GM19239 (cell line): ENCODE measurements around the gene SOX6.
"Not testable (repeated sequence)": the region's sequence is repeated elsewhere in the genome, so short reads cannot be mapped to it uniquely, and the experiment has no call there.

ENCODE experiments used
- DNase-seq: peaks from one replicate; pipeline ENCODE4 v3.0.0; 2011; ENCODE audit warnings: low spot score; ENCODE audit not compliant: insufficient read length
- FAIRE-seq: peaks from 2 replicates; lab custom pipeline; 2011; peaks lifted over from hg19 to GRCh38; lab: Jason Lieb, UNC

SOX6 gene

DNA sequence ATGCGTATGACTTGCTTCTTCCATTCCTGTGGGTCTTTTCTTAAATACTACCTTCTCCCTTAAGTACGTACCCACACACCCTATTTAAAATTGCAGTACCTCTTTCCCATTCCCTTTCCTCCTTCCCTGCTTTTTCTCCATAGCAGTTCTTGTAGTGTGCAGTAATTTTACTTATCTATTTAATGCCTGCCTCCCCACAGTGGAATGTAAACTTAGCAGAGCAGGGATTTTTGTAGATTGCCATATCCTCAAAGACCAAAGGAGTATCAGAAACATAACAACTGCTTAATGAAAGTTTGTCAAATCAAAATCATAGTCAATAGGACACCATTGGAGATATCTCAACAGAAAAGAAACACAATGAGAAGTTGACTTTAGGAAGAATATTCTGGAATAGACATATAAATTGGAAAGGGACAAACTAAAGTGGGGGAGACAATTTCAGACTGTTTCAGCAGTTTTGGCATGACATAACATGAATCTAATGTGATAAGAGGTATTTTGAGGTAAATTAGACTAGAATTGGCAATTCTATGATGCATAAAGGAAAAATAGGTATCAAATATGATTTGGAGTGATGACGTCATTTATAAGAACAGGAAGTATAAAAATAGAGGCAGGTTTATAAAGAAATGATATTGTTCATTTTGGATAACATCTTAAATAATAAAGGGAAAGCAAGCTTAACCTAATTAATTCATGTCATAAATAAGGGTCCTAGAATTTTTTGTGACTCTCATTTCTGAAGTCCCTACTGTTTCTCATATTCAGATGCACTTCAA lies 188.4 kb downstream of the SOX6 start:
- FAIRE-seq = no peak
- DNase-seq = no peak

DNA sequence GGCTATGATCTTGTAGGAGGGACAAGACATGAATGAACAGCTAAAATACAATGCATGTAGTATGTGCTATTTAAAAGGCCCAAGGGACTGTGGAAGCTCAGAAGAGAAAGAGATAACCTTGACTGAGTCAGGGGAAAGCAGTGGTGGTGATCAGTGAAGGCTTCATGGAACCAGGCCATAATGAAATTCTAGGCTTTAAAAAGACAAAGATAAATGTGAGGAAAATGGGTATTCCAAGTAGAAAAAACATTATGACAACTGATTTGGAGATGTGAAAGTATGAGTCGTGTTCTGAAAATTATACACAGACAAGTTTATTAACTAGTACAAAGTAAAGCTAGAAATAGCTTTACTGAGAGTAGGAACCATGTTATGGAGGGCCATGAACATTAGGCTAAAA lies 189.8 kb downstream of the SOX6 start:
- FAIRE-seq = no peak

DNA sequence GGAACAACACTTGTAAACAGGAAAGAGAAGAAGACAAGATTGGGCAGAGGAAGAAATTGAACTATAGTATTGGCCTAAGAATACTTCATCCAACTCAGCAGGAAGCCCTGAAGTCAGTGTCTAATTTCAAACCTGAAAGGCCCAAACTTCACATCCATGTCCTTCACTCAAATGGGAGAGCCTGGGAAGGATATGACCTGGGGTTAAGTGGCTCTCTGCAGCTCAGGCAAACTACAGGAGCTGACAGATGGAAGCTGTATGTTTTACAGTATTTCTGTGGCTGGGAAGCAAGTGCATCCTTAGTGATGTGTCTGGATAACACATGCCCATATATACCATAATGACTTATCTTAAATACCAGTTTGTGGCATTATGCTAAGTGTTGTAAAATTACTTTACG lies 196.2 kb downstream of the SOX6 start:
- FAIRE-seq = no peak
- no peak for DNase-seq

More for the DNA sequence above, 189.8 kb downstream of the SOX6 start:
- no peak for DNase-seq

DNA sequence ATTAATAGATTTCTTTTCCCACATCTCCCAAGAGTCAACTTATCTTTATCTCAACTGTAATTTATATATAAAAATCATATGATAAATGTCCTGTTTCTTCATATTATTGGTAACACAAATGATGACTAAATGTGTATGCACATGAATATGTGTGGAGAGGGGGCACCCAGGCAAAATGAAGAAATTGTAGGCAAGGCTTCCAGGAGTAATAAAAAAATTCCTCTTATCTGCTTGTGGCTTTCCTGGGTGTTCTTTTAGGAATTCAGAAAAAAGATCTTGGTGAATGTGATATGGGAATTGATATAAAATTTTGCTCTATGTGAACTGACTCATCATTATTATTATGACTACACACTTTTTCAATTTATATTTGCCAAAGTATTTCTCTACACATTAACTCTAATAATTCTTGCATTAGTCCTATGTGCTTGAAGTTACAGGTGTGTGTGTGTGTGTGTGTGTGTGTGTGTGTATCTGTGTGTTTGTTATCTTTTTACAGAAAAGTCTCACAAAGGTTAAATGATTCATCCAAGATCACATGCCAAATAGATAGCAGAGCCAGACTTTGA lies 197.8 kb downstream of the SOX6 start:
- FAIRE-seq (no peak), DNase-seq (no peak)

DNA sequence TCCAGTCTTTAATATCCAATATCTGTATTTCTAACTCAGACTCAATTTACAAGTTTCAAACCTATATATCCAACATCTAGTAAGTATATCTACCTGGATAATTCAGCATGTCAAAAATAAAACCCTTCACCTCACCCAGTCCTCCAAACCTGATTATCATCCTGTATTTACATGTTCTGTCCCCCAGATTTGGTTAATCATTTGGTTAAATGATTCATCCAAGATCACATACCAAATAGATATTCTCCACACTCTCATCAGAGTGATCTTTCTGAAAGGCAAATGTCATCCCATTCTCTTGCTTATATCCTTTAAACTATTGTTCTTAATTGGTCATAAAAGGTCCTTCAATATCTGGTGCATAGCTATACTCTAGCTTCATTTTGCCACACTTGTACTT lies 199.0 kb downstream of the SOX6 start:
- FAIRE-seq = no peak
- no peak for DNase-seq

DNA sequence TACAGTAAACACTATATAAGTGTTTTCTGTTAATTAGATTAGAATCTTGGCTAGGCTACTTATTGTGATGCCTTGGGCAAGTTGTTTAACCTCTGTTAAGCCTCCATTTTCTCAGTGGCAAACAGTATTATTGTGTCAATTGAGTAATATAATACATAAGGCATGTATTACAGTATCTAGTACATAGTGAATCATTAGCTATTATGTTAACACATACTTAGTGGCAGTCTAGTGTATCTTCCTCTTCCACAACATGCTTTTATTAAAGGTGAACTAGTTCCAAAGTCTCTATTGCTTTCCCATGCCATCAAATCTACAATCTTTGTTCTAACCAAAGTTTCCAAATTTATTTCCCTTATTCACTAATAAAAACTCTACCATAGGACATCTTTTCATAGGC lies 200.9 kb downstream of the SOX6 start:
- DNase-seq (no peak), FAIRE-seq (no peak)

DNA sequence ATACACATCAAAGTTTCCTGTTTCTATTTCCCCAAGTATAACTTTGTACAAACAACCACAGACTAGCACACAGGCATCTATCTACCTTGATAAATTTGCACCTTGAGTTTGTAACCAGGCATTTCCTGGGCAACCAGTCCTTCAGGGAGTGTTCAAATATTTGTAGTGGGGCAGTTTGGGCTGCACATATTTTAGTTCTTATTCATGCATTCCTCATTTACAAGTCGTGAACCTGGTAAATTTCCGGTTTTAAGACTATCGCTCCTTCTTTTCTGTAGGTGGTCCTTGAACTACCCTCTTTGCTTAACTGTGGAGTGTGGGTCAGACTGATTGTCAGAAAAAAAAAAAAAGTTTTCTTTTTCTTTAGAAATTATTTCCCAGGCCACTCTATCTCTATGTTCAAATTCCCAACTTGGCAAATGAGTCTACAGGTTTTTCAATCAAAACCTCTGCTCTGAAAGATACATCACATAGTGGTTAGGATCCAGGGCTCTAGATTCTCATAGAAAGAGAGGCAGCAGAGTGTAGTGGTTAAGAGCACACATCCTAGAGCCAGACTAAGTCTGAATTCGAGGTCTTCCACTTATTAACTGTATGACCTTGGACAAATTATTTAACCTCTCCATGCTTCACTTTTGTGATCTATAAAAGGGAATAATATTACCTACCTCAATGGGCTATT lies 201.5 kb downstream of the SOX6 start:
- FAIRE-seq (no peak), DNase-seq (no peak)

DNA sequence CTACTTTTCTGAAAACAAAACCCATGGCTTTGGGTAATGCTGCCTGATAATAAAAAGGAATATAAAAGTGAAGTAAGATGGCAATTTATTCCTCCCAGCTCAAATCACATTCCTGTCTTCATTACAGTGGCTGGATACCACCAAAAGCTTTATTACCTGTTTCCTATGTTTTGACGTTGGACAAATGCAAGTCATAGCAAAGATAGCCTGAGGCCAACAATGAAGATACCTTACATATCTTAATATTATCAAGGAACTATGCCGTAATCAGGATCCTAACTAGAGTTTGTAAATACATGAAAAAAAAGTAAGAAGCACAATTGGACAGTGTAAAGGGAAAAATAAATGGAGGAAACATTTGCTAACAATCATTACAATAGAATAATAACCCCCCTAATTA lies 202.4 kb downstream of the SOX6 start:
- FAIRE-seq = no peak
- DNase-seq = no peak

DNA sequence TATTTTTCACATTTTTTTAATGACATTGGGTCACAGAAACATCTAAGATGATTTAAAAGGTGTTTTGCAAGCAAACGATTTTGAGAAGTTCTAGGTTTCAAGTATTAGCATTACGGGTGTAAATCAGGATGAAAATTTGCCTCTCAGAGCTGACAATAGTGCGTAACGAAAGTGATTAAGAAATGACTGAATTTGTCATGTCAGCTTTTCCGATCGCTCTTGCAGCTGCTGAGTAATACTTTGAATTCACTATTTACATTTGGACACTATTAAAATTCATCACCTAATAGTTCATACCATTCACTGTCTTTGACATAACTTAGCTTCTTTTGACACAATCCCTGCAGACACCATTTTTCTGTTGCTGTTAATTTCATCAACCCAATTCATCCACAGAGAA lies 205.2 kb downstream of the SOX6 start:
- FAIRE-seq = no peak
- no peak for DNase-seq

DNA sequence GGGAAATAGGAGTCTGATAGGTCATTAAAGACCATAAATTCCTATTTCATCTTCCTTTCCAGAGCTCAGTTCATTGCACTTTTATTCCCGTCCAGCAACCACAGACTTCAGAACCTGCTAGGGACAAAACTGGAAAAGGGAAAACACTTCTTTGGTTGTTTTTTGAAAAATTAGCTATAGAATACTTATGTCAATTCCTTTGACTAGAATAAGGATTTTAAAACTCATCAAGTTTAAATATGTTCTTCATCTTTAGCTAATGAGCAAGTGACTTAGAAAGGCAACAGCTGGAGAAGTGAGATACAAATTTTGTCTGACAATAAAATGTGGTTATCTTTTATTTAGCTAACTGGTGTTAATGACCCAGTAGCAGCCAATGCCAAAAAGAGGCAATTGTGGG lies 206.9 kb downstream of the SOX6 start:
- no peak for DNase-seq
- no peak for FAIRE-seq

DNA sequence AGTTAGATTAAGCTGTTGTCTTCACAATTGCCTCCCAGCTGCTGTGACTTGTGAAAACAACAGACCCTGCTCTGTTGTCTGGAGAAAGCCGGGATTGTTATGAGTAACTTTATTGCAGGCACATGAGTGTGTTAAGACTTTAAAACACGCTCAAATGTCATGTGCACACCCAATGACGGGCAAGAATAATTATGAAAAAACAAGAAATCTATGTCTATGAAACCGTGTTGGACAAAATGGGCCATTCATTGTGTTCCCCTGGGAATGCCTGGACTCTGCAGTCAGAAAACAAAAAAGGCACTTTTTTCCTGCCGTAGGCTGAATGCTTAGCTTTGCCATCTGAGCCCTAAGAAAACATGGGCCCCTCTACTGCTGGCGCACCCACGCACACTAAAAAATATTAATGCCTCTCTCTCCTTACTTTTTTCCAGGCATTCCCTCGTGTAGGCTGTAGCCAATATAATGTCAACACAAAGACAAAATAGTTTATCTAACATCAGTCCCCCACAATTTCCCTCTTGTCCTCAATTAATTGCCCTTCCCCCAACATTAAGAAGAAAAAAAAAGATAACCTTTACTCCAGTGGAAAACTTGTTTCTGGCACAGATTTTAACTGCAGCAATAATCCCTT lies 207.9 kb downstream of the SOX6 start:
- FAIRE-seq (no peak), DNase-seq (no peak)

DNA sequence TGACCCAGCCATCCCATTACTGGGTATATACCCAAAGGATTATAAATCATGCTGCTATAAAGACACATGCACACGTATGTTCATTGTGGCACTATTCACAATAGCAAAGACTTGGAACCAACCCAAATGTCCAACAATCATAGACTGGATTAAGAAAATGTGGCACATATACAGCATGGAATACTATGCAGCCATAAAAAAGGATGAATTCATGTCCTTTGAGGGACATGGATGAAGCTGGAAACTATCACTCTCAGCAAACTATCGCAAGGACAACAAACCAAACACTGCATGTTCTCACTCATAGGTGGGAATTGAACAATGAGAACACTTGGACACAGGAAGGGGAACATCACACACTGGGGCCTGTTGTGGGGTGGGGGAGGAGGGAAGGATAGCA lies 209.4 kb downstream of the SOX6 start:
- FAIRE-seq, DNase-seq: not testable (repeated sequence)

DNA sequence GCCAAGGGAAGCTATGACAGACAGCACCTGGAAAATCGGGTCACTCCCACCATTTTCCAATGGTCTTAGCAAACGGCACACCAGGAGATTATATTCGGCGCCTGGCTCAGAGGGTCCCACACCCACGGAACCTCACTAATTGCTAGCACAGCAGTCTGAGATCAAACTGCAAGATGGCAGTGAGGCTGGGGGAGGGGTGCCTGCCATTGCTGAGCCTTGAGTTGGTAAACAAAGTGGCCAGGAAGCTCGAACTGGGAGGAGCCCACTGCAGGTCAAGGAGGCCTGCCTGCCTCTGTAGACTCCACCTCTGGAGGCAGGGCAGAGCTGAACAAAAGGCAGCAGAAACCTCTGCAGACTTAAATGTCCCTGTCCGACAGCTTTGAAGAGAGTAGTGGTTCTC lies 214.7 kb downstream of the SOX6 start:
- not testable (repeated sequence) for FAIRE-seq, DNase-seq

DNA sequence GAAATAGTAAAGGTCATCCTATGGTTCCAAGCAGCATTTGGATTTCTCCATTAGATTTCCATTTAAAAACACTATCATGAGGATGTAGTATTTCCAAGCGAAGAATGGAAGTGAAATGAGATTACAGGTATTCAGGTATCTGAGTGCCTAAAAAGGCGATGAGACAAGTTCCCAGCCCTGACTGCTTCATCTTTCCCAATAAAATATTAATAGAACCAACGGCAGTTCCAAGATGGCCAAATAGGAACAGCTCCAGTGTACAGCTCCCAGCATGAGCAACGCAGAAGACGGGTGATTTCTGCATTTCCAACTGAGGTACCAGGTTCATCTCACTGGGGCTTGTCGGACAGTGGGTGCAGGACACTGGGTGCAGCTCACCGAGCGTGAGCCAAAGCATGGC lies 215.2 kb downstream of the SOX6 start:
- DNase-seq, FAIRE-seq: not testable (repeated sequence)

DNA sequence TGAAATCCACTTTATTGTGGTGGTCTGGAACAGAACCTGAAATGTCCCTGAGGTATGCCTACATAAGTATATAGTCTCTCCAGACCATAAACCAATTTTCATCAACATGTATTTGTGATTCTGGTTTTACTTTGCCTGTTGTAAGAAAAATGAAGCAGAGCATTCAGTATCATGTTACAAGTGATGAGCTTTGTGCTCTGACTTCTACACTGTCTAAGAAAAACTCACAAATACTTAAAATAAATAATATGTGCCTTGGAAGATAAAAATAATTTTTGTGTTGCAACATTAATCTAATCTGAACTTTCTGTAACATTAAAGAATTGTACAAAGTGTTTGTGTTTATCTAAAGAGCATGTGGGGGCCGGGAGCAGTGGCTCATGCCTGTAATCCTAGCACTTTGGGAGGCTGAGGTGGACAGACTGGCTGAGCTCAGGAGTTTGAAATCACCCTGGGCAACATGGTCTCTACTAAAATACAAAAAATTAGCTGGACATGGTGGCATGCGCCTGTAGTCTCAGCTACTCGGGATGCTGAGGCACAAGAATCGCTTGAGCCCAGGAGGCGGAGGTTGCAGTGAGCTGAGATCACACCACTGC lies 219.5 kb downstream of the SOX6 start:
- DNase-seq = no peak
- no peak for FAIRE-seq

DNA sequence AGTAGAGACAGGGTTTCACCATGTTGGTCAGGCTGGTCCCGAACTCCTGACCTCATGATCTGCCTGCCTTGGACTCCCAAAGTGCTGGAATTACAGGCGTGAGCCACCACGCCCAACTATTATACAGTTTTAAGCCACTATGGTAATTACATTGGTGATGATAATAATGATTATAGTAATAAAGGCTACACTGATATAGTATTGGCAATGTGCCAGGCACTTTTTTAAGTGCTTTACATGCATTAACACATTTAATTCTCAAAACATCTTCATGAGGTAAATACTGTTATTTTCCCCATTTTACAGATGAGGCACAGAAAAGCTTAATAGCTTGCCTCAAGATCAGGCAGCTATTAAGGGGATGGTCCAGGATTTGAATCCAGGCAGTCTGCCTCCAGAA lies 222.5 kb downstream of the SOX6 start:
- FAIRE-seq = no peak

DNA sequence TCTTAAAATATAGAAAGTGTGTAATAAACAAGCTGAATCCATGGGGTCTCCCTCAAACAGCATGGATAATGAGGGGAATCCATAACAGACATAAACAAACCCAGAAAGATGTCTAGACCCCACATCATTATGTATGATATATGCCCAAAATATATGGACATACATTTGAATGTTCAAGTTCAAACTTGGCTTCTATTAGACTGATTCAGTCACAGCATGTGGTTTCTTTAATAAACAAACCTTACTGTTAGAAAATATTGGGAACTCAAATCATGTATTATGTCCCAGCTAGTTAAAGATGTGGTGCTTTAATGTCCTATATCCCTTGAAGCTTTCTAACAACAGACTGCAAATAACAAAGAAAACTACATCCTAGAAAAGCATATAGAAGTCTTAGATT lies 228.6 kb downstream of the SOX6 start:
- DNase-seq (no peak), FAIRE-seq (no peak)

More for the DNA sequence above, 222.5 kb downstream of the SOX6 start:
- no peak for DNase-seq

DNA sequence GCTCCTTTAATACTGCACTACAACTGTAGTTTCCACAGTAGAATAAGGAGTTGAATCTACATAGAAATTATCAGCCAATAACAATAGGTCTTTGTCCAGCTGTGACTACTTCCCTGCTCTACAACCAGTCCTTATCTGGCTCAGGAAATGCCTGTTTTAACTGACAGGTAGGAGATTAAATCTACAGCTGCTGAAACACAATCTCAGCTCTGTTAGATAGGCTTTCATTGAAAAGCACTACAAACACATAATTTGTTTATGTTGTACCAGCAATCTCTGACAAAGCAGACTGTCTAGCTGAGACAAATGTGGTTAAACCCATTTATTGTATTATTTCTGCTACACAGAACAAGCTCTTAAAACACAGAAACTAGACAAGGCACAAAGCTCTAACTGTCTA lies 230.0 kb downstream of the SOX6 start:
- DNase-seq (no peak), FAIRE-seq (no peak)

DNA sequence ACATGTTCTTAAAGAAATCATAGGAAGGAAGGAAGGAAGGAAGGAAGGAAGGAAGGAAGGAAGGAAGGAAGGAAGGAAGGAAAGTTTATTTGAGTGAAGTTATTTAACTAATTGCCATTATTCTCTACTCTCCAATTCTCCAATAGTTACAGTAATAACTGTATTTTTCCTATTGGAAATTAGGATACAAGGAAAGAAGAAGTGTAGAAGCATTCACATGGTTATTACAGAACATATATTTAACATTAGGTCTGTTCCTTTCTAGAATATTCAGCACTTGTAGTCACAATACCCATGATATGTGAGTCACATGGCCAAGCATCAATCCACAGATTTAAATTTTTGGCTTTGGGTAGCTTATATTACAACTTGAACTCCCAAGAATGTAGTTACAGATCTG lies 230.6 kb downstream of the SOX6 start:
- FAIRE-seq (no peak), DNase-seq (no peak)

DNA sequence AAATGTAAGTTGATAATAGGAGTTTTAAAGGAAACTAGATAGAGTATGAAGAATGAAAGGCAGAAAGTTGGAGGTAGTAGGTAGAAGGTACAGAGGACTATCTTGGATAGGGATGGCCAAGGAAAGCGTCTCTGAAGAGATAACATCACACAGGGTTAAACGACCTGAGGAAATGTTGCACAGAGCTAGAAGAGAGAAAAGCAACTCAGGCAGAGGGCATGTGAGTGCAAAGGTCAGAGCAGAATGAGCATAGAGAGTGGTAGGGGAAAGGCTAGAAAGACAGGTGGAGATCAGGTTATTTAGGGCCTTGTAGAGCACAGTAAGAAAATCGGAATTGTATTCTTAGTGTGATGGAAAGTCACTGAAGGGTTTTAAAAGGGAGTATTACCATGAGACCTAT lies 232.0 kb downstream of the SOX6 start:
- FAIRE-seq = no peak
- DNase-seq = no peak

DNA sequence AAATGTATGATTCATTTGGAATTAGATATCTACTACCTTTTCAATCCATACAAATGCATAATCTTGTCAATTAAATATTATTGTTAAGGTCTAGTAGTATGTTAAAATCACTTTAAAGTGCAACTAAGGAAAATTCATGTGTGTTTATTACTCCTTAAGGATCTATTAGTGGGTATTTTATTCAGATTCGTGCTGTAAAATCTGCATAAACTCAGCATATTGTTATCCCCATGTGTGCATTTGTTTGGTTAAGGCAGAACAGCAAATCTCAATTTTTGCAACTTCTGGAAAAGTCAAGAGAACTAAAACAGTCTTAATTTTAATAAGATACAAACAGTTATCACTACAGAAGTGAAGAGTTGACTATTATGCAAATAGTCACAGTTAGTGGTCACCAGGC lies 234.5 kb downstream of the SOX6 start:
- DNase-seq (no peak), FAIRE-seq (no peak)
